Karpas-422 (cell line): ENCODE results near the gene CTU2. TPM values are rescaled to one million over a fixed set of nuclear protein-coding genes. Genes with fewer than 3 reads are reported as not detected.

Experiments
- DNase-seq: peaks from one replicate; pipeline ENCODE4 v3.0.0-alpha.2; 2015
- H2AFZ ChIP-seq: fragments of 200-600 bp; sonication (generic); 2 replicates; pipeline ENCODE4 v1.6.1; 2014; ENCODE audit warnings: antibody characterized with exemption, low read length, mixed read lengths
- H3K27ac ChIP-seq: fragments of 200-600 bp; sonication (generic); 2 replicates; pipeline ENCODE4 v1.5.1; 2014; ENCODE audit warnings: mild to moderate bottlenecking, low read length, moderate library complexity
- H3K27me3 ChIP-seq: fragments of 200-600 bp; sonication (generic); 2 replicates; pipeline ENCODE4 v1.6.1; 2014; ENCODE audit warnings: low read length, mixed read lengths
- H3K36me3 ChIP-seq: fragments of 200-600 bp; sonication (generic); 2 replicates; pipeline ENCODE4 v1.6.1; 2014; ENCODE audit warnings: low read length, mixed read lengths; ENCODE audit not compliant: insufficient read depth
- H3K4me1 ChIP-seq: fragments of 200-600 bp; sonication (generic); 2 replicates; pipeline ENCODE4 v1.6.1; 2014; ENCODE audit warnings: mild to moderate bottlenecking, low read length, mixed read lengths
- H3K4me2 ChIP-seq: fragments of 200-600 bp; sonication (generic); 2 replicates; pipeline ENCODE4 v1.6.1; 2014; ENCODE audit warnings: low read length, low read depth, mild to moderate bottlenecking; ENCODE audit not compliant: poor library complexity, severe bottlenecking
- H3K4me3 ChIP-seq: fragments of 200-600 bp; sonication (generic); 2 replicates; pipeline ENCODE4 v1.5.1; 2014; ENCODE audit warnings: mild to moderate bottlenecking, antibody characterized with exemption, low read length, mixed read lengths
- H3K79me2 ChIP-seq: fragments of 200-600 bp; sonication (generic); 2 replicates; pipeline ENCODE4 v1.6.1; 2014; ENCODE audit warnings: mild to moderate bottlenecking, low read length, mixed read lengths
- H3K9ac ChIP-seq: fragments of 200-600 bp; sonication (generic); 2 replicates; pipeline ENCODE4 v1.6.0; 2014; ENCODE audit warnings: low read length
- H3K9me2 ChIP-seq: fragments of 200-600 bp; sonication (generic), shearing (Covaris generic); replicated peaks from 2 replicates; pipeline ENCODE4 v1.6.0; 2014; ENCODE audit warnings: mild to moderate bottlenecking, low read length, moderate library complexity; ENCODE audit not compliant: insufficient read depth
- H3K9me3 ChIP-seq: fragments of 300-700, 200-600 bp; sonication (generic); 2 replicates; pipeline ENCODE4 v1.6.1; 2014; ENCODE audit warnings: low read length, mixed read lengths
- H4K20me1 ChIP-seq: fragments of 200-600 bp; sonication (generic); 2 replicates; pipeline ENCODE4 v1.6.1; 2014; ENCODE audit warnings: mild to moderate bottlenecking, antibody characterized with exemption, low read length, low read depth; ENCODE audit not compliant: insufficient read depth
- total RNA-seq: library from RNA; depleted of rRNA; stranded (reverse); fragments of >200 nt; shearing (Covaris generic); gene quantifications from 2 replicates; pipeline ENCODE4 v1.2.3, GENCODE V29; 2014; ENCODE audit warnings: low replicate concordance

CTU2 gene
- total RNA-seq, 1 experiment from 2014 or later, result 11.3 TPM

DNA sequence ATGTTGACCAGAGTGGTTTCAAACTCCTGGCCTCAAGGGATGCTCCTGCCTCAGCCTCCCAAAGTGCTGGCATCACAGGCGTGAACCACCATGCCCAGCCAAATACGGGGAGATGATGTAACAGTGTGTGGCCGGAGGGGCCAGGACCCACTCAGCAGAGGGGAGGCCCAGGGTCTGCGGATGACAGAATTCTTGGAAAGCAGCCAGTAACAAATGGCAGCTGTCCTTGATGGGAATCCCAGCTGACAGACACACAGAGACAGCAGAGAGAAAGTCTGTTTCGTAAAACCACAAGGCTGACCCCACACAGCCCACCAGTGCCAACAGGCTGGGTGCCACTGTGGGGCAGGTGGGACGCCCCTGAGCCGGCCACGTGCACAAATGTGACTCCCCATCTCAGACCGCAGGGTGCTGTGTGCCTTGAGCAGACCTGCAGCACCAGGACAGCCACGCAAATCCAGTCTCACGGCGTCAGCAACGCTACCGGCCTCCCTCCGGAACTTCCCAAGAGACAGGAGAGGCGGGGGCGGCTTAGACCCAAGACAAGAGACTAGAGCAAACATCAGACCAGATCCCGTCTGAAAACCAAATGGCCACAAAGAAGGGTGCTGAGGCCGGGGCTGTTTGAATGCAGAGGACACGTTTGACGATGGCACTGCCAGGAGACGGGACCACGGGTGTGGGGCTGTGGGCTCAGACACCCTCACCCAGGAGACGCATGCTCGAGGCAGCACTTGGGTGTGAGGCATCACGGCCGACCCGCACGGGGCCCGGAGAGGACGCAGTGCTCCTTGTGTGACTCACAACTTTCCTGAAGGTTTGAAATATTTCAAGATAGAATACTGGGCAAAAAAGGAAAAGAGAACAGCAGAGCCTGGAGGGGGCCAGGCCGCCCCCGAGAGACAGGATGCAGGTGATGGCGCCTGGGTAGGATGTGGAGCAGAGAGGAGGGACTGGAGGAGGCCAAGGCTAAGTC is 24.6 kb downstream of the CTU2 start:
- H3K36me3 ChIP-seq, result no peaks in the 10 kb centered on the region
- no peak overlapping the region for H3K4me3 ChIP-seq
- H2AFZ ChIP-seq, result no peak overlapping the region
- H3K79me2 ChIP-seq, result no peaks in the 10 kb centered on the region
- no peaks in the 10 kb centered on the region for H3K9me3 ChIP-seq
- H4K20me1 ChIP-seq, result no peaks in the 10 kb centered on the region
- H3K27ac ChIP-seq, result no peak overlapping the region
- no peaks in the 10 kb centered on the region for H3K27me3 ChIP-seq
- H3K4me2 ChIP-seq, result no peak overlapping the region
- no peaks in the 10 kb centered on the region for H3K9me2 ChIP-seq
- no peak for DNase-seq
- H3K9ac ChIP-seq, result no peak overlapping the region
- no peaks in the 10 kb centered on the region for H3K4me1 ChIP-seq

GRCh38 chr16:88731699-88732098 is 25.4 kb downstream of the CTU2 start:
- H3K79me2 ChIP-seq, result no peaks in the 10 kb centered on the region
- no peak overlapping the region for H3K27ac ChIP-seq
- no peaks in the 10 kb centered on the region for H3K9me2 ChIP-seq
- H3K9me3 ChIP-seq, result no peaks in the 10 kb centered on the region
- H2AFZ ChIP-seq, result no peak overlapping the region
- no peak overlapping the region for H3K9ac ChIP-seq
- H3K4me3 ChIP-seq, result no peak overlapping the region
- H4K20me1 ChIP-seq, result no peaks in the 10 kb centered on the region
- H3K36me3 ChIP-seq, result no peaks in the 10 kb centered on the region
- H3K4me1 ChIP-seq, result no peaks in the 10 kb centered on the region
- H3K4me2 ChIP-seq, result no peak overlapping the region
- H3K27me3 ChIP-seq, result no peaks in the 10 kb centered on the region
- DNase-seq, result peak; percentile 55

GRCh38 chr16:88732172-88732960 is 26.1 kb downstream of the CTU2 start:
- no peaks in the 10 kb centered on the region for H3K9me3 ChIP-seq
- peaks cover 2% of the 10 kb centered on the region; the same call in 1 of the 2 replicates for H3K4me1 ChIP-seq
- DNase-seq, result peak; percentile 77
- no peak overlapping the region for H3K27ac ChIP-seq
- no peak overlapping the region for H2AFZ ChIP-seq
- H3K36me3 ChIP-seq, result no peaks in the 10 kb centered on the region
- H4K20me1 ChIP-seq, result no peaks in the 10 kb centered on the region
- no peaks in the 10 kb centered on the region for H3K79me2 ChIP-seq
- no peaks in the 10 kb centered on the region for H3K9me2 ChIP-seq
- no peak overlapping the region for H3K4me3 ChIP-seq
- H3K9ac ChIP-seq, result no peak overlapping the region
- H3K4me2 ChIP-seq, result no peak overlapping the region
- H3K27me3 ChIP-seq, result no peaks in the 10 kb centered on the region

DNA sequence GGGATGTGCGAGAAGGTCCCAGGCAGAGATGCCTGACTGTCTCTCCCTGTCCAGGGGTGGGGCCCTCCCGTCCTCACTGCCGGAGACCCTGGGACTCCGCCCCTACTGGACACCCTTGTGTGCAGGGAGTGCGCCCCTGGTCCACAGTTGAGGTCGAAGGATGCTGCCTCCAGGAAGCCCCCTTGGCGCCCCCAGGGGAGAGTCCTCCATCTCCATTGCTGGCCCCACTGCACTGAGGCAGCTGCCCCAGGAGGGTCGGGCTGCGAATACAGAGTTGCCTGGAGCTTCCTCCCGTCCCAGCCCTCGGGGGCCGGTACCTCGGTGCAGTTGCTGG is 26.6 kb downstream of the CTU2 start:
- no peak overlapping the region for H3K9ac ChIP-seq
- no peak overlapping the region for H2AFZ ChIP-seq
- peaks cover 6% of the 10 kb centered on the region for H3K4me1 ChIP-seq
- H3K27me3 ChIP-seq, result no peaks in the 10 kb centered on the region
- no peaks in the 10 kb centered on the region for H4K20me1 ChIP-seq
- H3K9me2 ChIP-seq, result no peaks in the 10 kb centered on the region
- H3K4me3 ChIP-seq, result no peak overlapping the region
- no peaks in the 10 kb centered on the region for H3K9me3 ChIP-seq
- no peak for DNase-seq
- H3K36me3 ChIP-seq, result no peaks in the 10 kb centered on the region
- no peak overlapping the region for H3K4me2 ChIP-seq
- H3K79me2 ChIP-seq, result no peaks in the 10 kb centered on the region
- no peak overlapping the region for H3K27ac ChIP-seq

GRCh38 chr16:88733630-88734360 is 27.5 kb downstream of the CTU2 start:
- Histone ChIP-seq H3K27ac (no peak overlapping the region), H4K20me1 (no peaks in the 10 kb centered on the region), H3K36me3 (no peaks in the 10 kb centered on the region), H3K9me2 (no peaks in the 10 kb centered on the region), H3K9ac (no peak overlapping the region), H3K4me1 (peaks cover 10% of the 10 kb centered on the region), H3K27me3 (no peaks in the 10 kb centered on the region), H3K9me3 (no peaks in the 10 kb centered on the region), H2AFZ (no peak overlapping the region), H3K4me3 (no peak overlapping the region), H3K79me2 (no peaks in the 10 kb centered on the region), H3K4me2 (no peak overlapping the region)
- DNase-seq, result no peak

DNA sequence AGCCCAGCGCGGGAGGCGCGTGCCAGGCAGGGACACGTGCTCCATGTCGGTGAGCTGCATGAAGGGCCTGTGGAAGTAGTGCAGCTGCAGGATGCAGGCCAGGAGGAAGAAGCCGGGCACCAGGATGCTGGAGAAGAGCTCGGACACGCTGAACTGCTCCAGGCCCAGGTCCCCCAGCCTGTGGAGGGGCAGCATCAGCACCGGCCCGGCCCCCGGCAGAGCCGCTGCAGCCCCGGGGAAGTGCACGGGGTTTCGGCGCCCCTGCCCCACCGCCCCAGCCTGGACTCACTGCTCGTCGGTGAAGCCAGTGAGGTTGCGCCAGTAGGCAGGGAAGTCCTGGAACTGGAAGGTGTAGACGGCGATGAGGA is 28.0 kb downstream of the CTU2 start:
- Histone ChIP-seq H3K4me3 (no peak overlapping the region), H3K27me3 (no peaks in the 10 kb centered on the region), H3K9me3 (no peaks in the 10 kb centered on the region), H4K20me1 (no peaks in the 10 kb centered on the region), H3K9ac (no peak overlapping the region), H3K4me2 (no peak overlapping the region), H3K27ac (no peak overlapping the region), H3K36me3 (no peaks in the 10 kb centered on the region), H3K79me2 (no peaks in the 10 kb centered on the region), H3K9me2 (no peaks in the 10 kb centered on the region), H2AFZ (no peak overlapping the region), H3K4me1 (peaks cover 10% of the 10 kb centered on the region)
- DNase-seq, result no peak

- H3K36me3 ChIP-seq, result no peaks in the 10 kb centered on the region
- no peaks in the 10 kb centered on the region for H3K9me2 ChIP-seq
These were observed 28.8 kb downstream of the CTU2 start for GRCh38 chr16:88735121-88735520.

GRCh38 chr16:88735616-88736015 is 29.3 kb downstream of the CTU2 start:
- no peak overlapping the region for H2AFZ ChIP-seq
- no peak overlapping the region for H3K27ac ChIP-seq
- no peaks in the 10 kb centered on the region for H4K20me1 ChIP-seq
- no peaks in the 10 kb centered on the region for H3K27me3 ChIP-seq
- no peak for DNase-seq
- H3K79me2 ChIP-seq, result no peaks in the 10 kb centered on the region
- H3K9ac ChIP-seq, result no peak overlapping the region
- no peak overlapping the region for H3K4me3 ChIP-seq
- H3K36me3 ChIP-seq, result no peaks in the 10 kb centered on the region
- H3K4me1 ChIP-seq, result peaks cover 10% of the 10 kb centered on the region
- no peaks in the 10 kb centered on the region for H3K9me2 ChIP-seq
- no peak overlapping the region for H3K4me2 ChIP-seq
- no peaks in the 10 kb centered on the region for H3K9me3 ChIP-seq

More at GRCh38 chr16:88735121-88735520, 28.8 kb downstream of the CTU2 start:
- Histone ChIP-seq H3K27me3 (no peaks in the 10 kb centered on the region), H3K4me3 (no peak overlapping the region), H3K9ac (no peak overlapping the region), H3K9me3 (no peaks in the 10 kb centered on the region), H3K4me1 (peaks cover 10% of the 10 kb centered on the region), H4K20me1 (no peaks in the 10 kb centered on the region), H3K4me2 (no peak overlapping the region), H3K27ac (no peak overlapping the region), H3K79me2 (no peaks in the 10 kb centered on the region), H2AFZ (no peak overlapping the region)
- DNase-seq, result no peak
